GM19099 (cell line): ENCODE data around the gene DEPDC5.

Experiments
- POLR2A ChIP-seq: IDR thresholded peaks from 3 replicates; pipeline ENCODE4 v1.6.1; 2011; ENCODE audit warnings: low read depth; ENCODE audit not compliant: insufficient read length; ENCODE audit errors: extremely low read depth

DEPDC5 gene

GRCh38 chr22:31829505-31829904, 75.7 kb downstream of the DEPDC5 start:
- no peak for TF ChIP-seq POLR2A

DNA sequence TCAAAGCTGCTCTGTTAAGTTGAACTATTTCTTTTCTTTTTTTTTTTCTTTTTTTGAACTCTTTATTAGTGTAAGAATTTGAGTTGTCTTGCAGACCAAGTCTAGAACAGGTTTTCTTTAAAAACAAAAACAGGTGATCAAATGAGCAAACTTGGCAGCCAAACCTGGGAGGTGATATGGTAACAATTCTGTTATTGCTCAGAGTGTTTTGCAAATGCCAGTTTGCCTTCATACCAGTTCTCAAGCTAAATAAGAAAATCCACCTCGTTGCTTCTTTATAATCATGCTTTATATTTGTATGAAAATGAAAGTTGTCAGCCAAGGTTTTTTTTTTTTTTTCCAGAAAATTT, 76.9 kb downstream of the DEPDC5 start:
- no peak for TF ChIP-seq POLR2A

DNA sequence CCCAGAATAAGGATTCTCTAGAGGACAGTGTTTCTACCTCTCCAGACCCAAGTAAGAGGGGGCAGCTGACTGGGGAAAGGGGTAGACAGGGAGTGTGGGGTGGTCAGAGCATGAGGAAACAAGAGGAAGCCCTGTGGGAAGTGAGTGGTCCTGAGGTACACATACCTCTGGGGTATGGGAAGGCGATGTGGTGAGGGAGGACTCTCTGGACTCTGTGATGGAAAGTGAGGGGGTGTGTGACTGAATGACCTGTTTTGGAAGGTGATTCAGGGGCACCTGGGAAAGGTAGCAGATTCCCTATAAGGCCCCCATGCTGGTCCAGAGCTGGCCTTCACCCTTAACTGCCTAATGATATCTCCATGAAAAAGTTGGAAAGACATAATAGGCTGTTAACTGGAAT, 80.1 kb downstream of the DEPDC5 start:
- no peak for TF ChIP-seq POLR2A

DNA sequence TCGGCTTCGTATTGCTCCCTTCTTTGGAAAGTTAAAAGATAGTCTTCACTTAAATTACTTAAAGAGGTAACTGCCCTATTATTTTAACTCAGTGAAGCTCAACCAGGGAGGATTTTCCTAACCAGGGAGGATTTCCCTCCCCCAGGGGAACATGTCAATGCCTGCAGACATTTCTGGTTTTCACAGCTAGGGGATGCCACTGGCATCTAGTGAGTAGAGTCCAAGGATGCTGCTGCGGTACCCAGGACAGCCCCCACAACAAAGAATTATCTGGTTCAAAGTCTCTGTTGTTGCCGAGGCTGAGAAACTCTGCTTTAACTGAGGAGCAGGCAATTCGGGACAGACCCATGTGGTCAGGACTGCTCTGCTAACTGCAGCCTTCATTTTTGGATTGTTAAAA, 82.2 kb downstream of the DEPDC5 start:
- no peak for TF ChIP-seq POLR2A

GRCh38 chr22:31838917-31839316, 85.1 kb downstream of the DEPDC5 start:
- no peak for TF ChIP-seq POLR2A

- TF ChIP-seq POLR2A, result no peak
These were observed 86.2 kb downstream of the DEPDC5 start for GRCh38 chr22:31839986-31840385.

DNA sequence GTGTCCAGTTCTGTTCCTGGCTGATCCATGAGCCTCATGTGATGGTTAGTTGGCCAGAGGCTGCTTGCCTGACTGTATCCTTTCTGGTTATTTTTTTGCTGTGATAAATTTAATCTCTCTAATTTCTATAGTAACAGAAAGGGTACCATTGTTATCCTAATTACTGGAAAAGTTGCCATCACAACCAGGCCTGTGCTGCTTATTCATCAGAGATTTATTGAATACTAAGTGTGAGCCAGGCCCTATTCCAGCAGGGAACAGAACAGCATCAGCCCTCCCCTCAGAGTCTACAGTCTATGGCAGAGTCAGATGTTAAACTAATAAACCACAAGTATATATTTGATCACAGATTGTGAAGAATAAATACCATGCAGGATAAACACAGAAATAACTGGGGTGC, 86.8 kb downstream of the DEPDC5 start:
- no peak for TF ChIP-seq POLR2A

DNA sequence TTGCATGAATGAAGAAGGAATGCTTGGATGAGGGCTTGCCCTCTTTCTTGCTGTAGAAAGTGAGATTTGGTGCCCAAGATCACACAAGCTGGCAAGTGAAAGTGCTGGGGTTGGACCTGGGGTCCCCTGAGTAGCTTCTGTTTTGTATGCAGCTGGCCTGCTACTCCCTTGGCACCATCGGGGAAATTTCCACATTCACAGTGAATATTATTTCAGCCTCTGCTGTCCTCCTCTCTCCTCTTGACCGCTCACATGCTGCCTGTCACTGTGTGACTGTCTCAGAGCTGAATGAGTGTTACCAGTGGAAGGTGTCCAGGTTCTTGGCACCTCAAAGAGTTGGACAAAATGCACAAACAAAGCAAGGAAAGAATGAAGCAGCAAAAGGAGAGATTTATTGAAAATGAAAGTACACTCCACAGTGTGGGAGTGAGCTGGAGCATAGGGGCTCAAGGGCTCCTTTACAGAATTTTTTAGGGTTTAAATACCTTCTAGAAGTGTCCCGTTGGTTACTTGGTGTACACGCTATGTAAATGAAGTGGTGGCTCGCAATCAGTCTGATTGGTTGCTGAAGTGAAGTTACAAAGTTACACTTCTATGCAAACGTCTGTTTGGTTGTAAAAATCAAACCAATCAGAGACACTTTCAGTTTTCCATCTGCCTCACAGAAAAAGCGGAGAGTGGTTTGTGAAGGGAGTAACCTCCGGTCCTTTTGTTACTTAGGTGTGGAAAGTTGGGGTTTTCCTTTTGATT, 87.4 kb downstream of the DEPDC5 start:
- no peak for TF ChIP-seq POLR2A

- TF ChIP-seq POLR2A, result no peak
These were observed 89.7 kb downstream of the DEPDC5 start for GRCh38 chr22:31843526-31843925.

DNA sequence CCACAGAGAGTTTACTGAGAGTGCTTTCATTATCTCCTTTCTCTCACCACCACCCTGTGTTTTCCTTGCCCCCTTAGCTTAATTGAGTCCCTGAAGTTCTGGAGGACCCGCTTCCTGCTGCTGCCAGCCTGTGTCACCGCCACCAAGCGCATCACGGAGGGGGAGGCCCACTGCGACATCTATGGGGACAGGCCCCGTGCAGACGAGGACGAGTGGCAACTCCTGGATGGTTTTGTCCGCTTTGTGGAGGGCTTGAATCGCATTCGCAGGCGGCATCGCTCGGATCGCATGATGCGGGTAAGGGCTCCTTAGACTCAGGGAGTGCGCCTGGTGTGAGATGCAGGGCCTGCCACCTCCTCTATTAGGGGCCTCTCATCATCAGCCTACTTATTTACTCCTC, 91.1 kb downstream of the DEPDC5 start:
- TF ChIP-seq POLR2A, result no peak

DNA sequence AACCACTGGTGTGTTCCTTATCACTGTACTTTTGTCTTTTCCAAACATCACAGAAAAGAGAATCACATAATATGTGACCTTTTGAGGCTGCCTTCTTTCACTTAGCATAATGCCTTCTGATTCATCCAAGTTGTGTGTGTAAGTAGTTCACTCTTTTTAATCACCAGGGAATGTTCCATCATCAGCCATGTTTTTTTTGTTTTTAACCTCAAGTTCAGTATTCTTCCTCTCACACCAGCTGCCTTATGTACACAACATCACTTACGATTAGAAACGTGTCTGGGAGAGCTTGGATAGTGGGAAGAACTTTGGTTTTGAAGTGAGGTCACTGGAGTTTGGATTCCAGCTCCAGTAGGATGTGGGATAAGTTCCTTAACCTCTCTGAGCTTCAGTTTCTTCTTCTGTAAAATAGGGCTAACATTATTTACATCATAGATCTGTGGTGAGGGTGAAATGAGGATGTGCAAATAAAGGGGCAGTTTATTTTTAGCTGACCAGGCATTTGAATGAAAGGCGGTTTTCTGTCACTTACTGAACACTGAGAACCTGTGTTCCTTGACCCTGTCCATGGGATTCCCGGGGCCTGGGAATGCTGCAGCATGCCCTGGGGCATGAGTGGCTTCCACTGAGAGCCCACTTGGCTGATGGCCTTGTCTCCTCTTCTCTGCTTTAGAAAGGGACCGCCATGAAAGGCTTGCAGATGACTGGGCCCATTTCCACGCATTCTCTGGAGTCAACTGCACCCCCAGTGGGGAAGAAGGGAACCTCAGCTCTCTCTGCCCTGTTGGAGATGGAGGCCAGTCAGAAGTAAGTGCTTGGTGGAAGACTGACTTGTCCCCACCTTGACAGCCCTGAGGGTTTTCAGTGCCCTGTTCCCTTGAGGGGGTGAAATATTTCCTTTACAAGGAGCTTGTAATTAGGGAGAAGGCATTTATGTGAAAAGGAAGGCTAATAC, 92.6 kb downstream of the DEPDC5 start:
- no peak for TF ChIP-seq POLR2A

DNA sequence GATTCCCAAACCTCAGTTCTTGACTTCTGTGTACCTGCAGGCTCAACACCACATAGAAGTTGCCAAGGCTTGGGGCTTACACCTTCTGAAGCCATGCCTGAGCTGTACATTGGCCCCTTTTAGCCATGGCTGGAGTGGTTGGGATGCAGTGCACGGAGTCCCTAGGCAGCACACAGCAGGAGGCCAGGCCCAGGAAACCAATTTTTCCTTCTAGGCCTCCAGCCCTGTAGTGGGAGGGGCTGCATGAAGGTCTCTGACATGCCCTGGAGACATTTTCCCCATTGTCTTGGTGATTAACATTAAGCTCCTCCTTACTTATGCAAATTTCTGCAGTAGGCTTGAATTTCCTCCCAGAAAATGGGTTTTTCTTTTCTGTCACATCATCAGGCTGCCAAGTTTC, 94.6 kb downstream of the DEPDC5 start:
- TF ChIP-seq POLR2A, result no peak

GRCh38 chr22:31850135-31850534, 96.3 kb downstream of the DEPDC5 start:
- no peak for TF ChIP-seq POLR2A

DNA sequence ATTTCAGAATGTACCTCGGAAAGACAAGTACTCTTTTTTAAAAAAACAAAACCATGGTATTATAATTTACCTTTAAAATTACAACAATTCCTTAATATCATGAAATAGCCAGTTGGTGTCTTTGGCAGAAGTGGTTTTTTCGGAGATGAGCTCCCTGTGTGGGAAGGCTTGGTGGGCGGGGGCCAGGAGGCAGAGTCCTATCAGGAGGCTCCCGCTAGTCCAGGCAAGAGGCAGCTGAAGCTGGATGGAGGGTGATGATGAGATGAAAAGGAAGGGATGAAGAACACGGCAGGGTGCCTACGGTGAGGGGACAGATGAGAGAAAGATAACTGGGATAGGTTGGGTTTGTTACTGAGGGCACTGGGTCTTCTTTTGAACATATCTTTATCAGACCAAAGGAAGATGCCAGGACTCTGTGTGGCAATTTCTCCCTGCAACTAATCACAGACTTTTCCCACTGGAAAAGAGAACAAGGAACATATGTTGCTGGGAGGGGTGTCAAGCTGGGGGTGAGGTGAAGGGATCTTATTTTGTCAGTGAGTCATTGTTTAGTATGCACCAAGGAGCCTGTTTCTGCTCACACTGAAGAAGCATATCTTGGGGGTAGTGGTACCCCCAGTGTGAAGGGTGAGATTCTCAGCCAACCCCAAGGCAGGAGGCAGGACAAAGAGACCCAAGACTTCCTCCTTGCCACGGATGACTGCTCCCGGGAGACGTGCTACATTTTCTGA, 99.0 kb downstream of the DEPDC5 start:
- TF ChIP-seq POLR2A, result no peak

DNA sequence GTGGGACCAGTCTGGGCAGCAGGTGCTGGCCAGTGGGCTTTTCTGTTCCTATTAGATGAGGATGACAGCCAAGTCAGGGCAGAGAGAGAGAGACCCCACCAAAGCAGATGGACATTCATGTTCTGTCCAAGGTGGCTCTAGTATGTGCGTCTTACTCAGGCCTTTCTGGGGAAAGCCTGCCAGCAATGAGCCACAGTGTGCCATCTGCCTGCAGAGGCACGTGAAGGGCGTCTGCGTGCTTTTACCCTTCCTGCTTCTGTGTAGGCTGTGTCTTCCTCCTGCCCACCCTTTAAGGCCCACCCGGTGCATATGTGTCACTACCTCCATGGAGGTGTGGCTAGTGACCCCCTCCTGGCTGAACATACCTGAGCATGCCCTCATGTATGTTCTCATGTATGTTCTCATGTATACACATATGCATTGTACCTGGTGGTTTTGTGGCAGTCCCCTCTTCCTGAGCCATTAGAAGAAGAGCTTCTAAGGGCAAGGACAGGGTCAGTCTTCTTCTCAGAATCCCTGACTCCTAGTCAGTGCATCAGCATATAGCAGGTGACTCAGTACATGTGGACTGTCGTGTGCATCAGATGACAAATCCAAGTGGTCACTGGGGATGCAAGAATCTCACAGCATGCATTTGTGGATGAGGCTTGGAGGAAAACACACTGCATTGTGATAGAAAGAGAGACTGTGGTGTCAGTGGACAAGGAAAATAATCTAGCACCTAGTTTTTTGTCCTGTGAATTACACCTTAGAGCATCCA, 100.1 kb downstream of the DEPDC5 start:
- TF ChIP-seq POLR2A, result no peak
